T-helper 1 cell (primary cell): Measurements from ENCODE around the gene ARHGAP24.
"Not testable (repeated sequence)": the region's sequence is repeated elsewhere in the genome, so short reads cannot be mapped to it uniquely, and the experiment has no call there.

Source experiments
- DNase-seq, 5 donors: peaks; one replicate each; pipeline ENCODE4 v3.0.0-alpha.2; 2012 to 2020

The ARHGAP24 gene

DNA sequence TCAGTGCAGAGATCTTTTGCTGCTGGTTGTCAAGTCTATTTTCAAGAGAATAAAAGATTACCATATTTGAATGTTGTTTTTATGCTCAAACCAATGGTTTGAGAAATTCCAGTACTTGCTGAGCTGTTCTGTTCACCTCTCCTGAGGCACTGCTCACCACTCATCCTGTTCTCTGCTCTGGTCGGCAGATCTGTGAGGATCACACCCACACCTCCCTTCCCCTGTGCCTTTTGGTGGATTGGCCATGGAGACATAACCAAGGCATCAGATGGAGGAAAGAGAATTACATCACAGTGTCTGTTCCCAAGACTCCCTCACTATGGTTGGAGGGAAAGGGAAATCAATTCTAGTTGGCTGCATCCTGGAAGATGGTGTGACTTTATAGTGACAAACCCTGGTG, 391.6 kb downstream of the ARHGAP24 start:
- DNase-seq = no peak

DNA sequence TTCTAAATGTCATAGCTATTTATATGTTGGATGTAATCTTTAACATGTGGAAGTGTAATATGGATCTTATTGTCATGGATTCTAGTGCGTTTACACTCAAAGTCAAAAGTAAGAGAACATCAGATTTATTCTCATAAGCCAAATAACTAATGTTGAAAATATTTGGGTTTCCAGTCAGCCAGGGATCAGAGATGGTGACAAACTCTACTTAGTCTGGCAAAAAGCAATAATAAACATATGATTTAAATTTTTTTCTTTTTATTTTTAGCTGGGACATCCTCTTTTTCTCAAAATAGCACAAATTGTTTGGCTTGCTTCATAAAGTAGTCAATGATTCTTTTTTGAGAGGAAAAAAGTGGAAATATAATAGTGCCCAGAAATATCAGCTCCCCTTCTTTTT, 392.3 kb downstream of the ARHGAP24 start:
- no peak for DNase-seq

DNA sequence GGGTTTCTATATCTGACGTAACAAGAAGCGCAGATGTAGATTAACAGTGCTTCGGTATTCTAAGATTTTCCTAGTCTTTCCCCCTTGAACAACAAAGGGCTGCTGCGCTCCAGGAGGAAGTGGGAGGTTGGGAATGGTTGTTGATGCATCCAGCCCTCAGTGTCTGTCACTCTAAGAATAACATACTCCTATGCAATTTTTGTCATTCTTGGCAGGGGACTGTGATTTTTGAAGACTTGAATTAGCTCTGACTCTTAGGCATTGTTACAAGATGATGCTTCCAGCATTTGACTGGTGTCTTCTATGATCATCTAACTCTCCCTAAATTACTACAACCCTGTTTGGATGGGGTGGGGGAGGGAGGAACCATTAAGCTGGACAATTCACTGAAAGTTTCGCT, 394.2 kb downstream of the ARHGAP24 start:
- DNase-seq = no peak

DNA sequence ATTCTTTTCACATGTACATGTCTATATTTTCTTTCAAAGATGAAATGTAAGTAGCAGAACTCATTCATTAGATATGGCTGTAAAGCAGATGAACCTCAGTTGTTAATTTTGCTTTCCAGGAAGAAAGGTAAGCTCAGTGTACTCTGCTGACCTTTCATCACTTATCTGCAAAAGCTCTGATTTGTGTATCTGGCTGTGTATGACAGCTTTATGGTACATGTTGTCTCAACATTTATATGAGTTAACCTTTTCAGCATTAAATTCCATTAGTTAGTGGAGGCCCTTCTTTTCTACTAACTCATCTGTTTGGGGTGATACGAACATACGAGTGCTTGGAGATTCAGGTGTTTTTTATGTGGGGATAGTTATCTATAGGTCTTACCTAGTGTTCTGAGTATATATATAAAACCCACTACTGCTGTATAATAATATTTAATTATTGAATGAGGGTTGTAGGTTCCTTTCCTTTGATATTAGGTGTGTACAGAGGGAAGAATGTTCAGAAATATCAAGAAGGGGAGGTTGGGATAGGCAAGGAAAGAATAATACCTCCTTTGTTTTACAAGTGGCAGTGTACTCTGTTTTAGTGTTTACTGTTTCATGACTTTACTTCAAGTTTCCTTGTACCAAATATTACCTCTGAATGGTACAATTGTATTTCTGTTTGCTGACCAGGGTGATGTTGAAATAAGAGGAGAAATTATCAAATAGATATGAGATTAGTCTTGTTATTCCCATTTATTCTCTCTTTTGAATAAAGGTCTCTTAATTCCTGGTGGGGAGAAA, 395.5 kb downstream of the ARHGAP24 start:
- no peak for DNase-seq

DNA sequence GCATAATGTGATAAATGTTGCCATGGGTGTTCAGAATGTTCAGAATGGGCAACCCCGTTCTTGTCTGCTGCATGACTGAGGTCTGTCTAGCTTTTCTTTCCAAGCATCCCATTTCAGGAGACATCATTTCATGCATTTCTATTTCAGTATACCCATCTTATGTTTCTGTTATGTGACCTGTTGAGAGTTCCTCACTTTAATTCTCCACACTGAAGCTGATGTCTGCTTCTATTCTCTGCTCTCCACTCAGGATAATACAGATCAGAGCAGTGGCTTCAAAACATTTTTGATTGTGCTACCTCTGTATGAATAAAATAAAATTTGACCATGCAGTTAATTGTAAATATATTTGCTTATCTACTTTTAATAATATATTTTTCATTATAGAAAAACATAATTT, 398.6 kb downstream of the ARHGAP24 start:
- DNase-seq = no peak

DNA sequence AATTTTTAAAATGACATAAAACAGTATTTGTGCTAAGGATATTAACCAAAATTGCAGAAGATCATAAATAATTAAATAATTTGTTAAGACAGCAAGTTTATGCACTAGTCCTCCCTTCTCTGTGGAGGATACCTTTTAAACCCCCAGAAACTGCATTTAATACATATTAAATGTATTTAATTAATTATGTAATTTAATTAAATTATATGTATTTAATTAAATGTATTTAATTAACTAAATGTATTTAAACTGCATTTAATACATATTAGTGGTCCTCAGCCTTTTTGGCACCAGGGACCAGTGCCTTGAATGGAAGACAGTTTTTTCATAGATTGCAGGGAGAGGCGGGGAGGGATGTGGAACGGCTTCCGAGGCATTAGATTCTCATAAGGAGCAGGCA, 404.6 kb downstream of the ARHGAP24 start:
- no peak for DNase-seq

DNA sequence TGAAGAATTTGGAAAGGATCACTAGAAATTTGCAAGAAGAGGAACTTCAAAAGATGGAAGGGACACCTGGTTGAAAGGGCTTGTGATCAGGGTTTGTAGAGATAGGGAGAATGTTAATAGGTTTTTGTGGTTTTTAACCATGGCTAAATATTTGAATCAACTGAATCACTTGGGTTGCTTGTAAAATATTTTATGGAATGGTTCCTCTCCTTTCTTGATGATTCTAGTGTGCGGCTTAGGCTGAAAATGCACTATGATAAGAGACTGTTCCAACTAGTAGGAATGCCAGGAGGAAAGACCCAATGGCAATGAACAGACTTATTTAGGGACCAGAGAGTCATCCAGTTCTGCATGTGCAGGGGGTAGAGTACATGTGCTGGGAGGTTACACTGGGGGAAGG, 408.2 kb downstream of the ARHGAP24 start:
- no peak for DNase-seq

DNA sequence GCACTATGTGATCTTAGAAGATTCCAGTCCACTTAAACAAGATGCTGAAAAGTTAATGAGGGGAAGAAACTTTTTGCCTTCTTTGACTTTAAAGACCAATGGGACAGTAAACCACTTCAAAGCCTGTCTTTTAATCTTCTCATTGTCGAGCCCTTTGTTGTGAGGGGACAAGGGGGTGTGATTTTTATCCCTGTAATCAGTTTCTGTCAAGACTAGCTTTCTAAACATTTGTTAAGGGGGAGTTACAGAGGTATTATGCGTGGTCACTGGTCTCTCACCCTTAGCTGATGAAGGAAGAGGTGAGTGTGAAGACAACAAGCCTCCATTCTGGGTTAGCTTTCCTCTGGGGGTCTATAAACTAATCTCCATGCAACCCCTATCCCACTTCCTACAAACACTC, 409.3 kb downstream of the ARHGAP24 start:
- no peak for DNase-seq

DNA sequence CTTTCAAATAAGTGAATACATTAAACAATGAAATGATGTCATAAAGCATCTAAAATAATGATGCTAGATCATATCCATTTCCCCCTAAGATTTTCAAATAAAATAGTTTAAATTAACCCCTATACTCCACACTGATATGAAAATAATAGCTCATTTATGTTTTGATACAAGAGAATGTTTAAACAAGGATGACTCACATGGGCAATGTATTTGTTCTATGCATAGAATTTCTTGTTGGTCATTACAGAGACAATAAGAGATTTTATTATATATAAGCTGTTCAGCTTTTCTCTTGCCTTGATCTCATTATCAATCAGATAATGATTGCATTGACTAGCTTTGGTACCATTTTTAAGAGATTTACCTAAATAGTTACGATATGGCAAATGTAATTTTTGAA, 411.7 kb downstream of the ARHGAP24 start:
- DNase-seq = no peak

DNA sequence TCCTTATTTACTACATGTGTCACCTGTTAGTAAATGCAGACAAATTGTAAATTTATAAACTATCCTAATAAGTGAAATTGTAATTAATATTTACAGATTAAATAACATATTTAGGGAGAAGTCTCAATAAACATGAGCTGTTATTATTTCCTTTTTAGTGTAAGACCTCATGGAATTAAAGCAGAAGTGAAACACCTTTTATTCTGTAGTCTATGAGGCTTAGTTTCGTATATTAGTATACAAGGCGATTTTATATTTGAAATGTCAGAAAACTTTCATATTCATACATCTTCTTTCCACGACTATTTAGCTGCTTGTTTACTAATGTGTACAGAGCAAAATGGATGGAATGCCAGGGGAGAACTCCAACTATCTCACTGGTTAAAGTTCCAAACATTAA, 414.4 kb downstream of the ARHGAP24 start:
- DNase-seq = no peak

DNA sequence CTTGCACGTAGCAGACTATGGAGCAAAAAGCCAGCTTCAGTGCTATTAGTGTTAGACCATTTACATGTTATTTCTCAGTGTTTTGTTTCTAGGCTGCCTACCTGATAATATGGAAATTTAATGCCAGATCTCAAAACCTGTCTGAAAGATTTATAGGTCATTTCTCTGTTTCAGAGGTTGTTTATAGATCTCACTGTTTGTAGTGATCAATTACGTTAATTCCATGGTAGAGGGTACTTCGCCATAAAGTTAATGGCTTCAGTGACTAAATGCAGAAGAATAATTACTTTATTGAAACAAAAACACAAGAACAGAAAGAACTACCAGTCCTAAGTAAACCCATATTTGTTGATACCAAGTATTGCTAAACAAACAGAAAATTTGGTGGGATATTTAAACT, 420.8 kb downstream of the ARHGAP24 start:
- no peak for DNase-seq

DNA sequence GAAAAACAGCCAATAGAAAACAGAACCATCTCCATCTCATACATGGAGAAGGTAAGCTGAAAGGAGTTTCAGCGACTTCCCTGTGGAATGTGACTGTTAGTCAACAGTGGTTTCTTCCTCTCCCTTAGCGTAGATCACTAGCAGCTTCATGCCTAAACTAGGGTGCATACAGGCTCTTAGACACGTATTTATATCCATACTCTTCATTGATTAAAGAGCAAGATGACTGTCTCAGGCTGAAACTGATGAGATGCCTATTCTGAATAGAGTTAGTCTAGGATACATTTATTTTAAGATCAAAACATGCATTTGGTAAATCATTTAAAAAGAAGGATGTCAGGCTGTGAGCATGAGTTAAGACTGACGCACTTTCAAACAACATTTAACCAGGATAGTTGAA, 423.3 kb downstream of the ARHGAP24 start:
- no peak for DNase-seq

DNA sequence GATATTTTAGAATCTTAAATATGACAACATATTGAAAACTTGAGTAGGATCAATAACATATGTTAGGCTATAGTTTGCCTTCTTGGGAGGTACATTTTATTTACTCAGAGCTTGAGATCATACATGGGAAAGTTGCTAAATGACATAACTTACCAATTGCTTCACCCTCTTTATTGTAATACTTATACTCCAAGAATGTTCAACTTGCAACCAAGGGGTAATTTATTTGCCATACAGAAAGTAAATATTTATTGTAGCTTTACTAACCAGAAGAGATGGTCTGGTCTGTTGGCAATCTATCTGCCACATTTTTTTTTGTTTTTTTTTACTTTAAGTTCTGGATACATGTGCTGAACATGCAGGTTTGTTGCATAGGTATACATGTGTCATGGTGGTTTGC, 426.6 kb downstream of the ARHGAP24 start:
- no peak for DNase-seq

DNA sequence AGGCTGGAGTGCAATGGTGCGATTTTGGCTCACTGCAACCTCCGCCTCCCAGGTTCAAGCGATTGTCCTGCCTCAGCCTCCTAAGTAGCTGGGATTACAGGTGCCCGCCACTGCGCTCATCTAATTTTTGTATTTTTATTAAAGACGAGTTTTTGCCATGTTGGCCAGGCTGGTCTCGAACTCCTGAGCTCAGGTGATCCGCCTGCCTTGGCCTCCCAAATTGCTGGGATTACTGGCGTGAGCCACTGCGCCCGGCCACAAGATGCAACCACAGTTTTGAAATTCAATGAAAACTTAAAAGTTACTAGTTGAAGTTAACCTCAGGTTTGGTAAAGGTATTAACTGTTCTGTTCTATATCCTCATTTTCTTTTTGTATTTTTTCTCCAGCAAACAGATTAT, 427.7 kb downstream of the ARHGAP24 start:
- DNase-seq = not testable (repeated sequence)

DNA sequence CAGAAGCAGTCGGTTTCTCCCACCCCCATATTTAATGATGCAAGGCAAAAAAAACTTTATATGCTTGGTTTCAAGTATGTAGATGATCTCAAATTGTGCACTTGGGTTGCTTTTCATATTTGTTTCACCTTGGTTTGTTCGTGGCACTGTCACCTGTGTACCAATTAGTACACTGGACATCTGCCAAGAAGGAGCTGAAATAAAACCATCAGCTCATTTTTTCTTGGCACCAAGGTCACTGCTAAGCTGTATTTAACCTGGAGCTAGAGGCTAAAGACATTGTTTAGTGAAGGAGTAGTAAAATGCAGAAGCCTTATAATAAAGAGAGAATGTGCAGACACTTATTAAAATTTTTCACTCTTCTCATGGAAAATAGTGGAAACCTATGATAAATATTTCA, 430.8 kb downstream of the ARHGAP24 start:
- no peak for DNase-seq

DNA sequence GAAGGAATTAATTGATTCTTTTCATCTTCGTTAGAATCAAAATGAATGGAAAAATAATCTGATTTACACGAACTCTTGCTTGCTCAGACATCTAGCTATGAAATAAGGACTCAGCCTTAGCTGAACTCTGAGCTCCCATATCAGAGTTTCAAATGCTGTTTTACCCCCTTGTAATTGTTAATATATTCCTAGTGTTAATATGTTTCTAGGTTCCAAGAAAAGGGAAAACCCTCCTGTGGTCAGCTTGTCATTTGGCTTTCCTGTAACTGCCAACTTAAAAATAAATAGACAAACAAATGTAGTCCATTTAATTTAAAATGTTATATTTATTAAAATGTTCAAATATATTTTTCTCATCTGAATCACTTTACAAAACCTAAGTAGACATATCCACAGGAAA, 432.1 kb downstream of the ARHGAP24 start:
- DNase-seq = no peak

DNA sequence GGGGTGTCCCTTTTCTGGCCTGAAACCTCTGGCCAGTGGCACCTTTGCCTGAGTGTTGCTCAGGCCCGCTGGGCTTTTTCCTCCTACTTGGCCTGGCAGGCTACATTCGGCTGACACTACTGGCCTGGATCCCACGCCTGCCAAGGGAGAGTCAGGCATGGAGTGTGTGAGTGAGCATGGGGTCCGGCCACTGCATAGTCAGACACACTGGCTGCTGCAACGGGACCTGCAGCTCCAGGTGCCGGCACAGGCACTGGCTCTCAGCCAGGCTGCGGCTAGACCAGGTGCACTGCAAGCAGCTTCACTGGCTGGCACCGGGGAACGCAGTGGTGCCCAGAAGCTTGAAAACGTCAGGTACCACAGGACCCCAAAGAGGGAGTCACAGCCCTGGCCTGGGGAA, 434.9 kb downstream of the ARHGAP24 start:
- DNase-seq = no peak

DNA sequence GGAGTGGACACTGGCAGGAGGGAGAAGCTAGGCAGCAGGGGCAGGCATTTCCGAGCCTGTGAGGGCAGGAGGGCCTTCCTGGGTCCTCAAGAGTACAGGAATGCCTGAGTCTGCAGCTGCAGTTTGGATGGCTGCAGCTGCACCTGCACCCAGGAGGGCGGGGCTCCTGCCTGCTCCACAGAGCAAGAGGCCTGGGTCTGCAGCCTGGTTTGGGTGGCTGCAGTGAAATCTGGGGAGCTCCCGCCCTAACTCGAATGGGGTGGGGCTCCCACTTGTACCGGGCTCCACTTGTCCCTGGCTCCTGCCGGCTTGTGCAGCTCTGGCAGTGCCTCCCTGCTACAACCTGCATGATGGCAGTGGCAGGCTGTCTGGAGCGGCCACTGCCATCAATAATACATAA, 436.0 kb downstream of the ARHGAP24 start:
- no peak for DNase-seq

DNA sequence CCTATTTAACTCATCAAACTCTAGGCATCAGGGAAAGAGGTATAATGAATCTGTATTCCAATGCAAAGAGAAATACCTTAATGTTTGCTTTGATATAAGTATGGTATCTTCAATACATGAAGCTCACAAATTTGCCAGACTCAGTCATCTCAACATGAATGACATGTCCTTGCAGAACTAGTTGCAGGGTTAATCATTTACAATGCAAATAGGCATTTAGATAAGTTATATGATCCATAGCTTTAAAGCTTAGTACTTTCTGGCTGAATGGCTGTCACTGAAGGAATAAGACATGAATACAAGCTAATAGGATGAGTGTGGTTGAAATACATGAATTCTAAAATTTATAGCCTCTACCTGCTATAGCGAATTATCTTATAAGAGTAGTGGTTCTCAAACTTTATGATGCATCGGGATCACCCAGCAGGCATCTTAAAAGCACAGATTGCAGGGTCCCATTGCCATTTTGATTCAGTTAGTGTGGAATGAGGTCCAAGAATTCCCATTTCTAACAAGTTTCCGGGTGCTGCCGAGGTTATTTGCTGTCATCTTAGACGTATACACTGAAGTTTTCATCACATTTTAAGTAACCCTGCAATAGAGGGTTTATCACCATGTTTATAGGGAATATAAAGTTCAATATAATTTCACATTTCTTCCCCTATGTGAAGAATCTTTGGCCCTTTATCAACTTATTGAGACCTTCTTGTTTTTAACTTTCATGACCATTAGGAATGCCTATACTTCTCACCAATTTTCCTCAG, 439.2 kb downstream of the ARHGAP24 start:
- no peak for DNase-seq

DNA sequence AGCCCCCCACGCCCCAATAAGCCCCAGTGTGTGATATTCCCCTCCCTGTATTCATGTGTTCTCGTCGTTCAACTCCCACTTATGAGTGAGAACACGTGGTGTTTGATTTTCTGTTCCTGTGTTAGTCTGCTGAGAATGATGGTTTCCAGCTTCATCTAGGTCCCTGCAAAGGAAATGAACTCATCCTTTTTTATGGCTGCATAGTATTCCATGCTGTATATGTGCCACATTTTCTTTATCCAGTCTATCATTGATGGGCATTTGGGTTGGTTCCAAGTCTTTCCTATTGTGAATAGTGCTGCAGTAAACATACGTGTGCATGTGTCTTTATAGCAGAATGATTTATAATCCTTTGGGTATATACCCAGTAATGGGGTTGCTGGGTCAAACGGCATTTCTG, 440.6 kb downstream of the ARHGAP24 start:
- DNase-seq = not testable (repeated sequence)

DNA sequence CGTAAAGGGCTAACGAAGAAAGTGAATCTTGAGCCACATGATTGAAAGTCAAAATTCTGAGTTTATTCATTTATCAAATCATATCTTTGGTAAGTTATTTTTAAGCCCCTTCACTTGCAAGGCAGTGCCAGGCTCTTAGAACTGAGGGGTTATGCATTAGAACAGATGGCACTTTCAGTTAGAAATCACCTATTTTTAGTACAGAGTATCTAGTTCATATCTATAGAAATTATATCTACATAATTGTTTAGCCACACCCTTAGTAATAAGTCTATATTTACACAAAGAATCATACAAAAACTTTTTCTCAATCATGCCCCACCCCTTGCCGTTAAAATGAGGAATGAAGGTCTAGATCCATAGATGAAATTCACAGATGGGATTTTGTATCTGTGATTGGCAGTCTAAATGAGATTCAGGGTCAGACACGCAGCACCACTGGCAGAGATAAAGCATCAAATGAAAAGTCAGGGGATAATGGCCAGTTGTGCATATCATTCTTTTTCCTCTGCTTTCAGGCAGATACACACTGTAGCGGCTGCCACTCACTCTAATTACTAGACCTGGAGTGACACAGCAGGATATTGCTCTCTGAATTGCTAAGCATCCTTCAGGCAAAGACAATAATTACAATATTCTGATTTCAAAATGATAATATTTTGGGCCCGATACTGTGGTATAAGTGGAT, 444.4 kb downstream of the ARHGAP24 start:
- DNase-seq = no peak

DNA sequence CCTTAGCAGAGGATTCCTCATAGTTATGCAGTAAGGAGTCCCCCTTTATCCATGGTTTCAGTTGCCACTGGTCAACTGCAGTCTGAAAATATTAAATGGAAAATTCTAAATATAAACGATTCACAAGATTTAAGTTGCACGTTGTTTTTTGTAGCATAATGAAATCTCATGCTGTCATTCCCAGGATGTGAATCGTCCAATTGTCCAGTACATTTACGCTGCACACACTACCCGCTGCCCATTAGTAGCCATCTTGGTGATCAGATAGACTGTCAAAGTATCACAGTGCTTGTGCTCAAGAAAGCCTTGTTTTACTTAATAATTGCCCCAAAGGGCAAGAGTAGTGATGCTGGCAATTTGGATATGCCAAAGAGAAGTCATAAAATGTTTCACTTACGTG, 450.1 kb downstream of the ARHGAP24 start:
- no peak for DNase-seq

DNA sequence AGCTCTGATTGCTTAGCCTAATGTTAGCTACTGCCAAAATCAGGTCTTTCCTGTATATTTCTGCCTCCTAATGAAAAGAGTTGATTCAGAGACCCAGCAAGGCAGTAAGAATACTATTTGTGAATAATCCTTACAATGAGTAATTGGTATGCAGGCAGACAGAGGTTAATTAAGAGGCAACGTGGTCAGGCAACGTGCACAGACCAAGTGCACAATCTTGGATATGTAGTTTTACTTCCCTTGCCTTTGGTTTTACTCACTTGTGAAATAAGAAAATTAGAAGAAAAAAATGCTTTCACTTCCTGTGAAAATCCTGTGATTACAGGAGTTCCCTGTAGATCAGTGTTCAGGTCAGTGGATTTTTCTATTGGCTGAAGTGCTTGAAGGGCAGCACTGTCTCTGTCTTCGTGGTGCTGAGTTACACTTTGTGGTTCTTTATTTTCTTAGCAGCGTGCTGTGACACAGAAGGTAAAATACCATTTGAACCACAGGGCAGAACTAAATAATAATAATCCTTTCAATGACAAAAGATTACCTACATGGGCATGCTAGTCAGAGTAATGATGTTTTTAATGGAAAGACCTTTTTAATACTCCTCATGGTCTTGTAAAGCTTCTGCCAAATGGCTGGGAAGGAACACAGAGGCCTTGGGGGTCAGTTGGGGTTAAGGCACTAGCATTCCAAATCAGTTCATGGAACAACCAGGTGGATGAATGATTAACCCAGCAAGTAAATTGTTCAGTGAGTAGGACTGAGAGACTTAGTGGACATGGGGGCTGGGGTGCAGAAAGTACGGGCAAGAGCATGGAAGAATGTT, 454.0 kb downstream of the ARHGAP24 start:
- no peak for DNase-seq
